OCI-LY3 (cell line): ENCODE measurements around the gene B3GAT3.

Experiments
- CTCF ChIP-seq: fragments of 200-600, 300-600 bp; sonication (generic); IDR thresholded peaks from 2 replicates; pipeline ENCODE4 v1.5.1; 2014; ENCODE audit warnings: antibody characterized with exemption, low read length, low read depth
- EZH2phosphoT487 ChIP-seq: fragments of 200-600 bp; shearing (Covaris generic); IDR thresholded peaks from 2 replicates; pipeline ENCODE4 v1.6.1; 2018; ENCODE audit warnings: antibody characterized with exemption, mixed run types, low read depth

DNA sequence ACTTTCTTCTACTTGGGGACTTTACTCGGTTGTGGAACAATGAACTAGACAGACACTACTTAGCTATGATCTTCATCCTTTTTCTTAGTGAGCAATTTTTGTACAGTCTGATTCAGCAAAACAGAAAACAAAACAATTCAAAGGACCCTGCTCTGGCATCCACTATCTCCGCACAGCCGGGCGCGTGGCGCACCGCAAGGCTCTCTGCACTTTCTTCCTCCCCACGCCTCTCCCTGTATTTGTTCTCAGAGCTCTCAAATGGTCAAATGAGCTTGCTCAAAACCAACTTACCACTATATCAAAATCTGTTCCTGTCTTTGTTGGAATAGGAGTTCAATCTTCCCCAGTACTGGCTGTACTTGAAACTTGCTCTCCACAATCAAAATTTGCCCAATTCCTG is 55.5 kb downstream of the B3GAT3 start:
- TF ChIP-seq CTCF (no peak), EZH2phosphoT487 (no peak)
